Tibial nerve (tissue), 4 donors: ENCODE measurements around the gene PLAAT3. TPM values are rescaled to one million over a fixed set of nuclear protein-coding genes. Genes with fewer than 3 reads are reported as not detected.
"Not testable (repeated sequence)": the region's sequence is repeated elsewhere in the genome, so short reads cannot be mapped to it uniquely, and the experiment has no call there.

Source experiments
- DNase-seq, 2 donors: peaks; one replicate each; pipeline ENCODE4 v3.0.0-alpha.2; 2019; ENCODE audit warnings: low spot score in 2 of 2
- H3K27ac ChIP-seq, 4 donors: fragments of 200-600 bp; sonication (generic) in 3 of 4; one replicate each; pipeline ENCODE4 v1.5.1; 2017 to 2019; ENCODE audit warnings: mild to moderate bottlenecking in 1 of 4
- H3K27me3 ChIP-seq, 2 donors: fragments of 200-600 bp; sonication (generic) in 1 of 2; one replicate each; pipeline versions ENCODE4 v1.5.1 to v1.6.0; 2017 to 2019
- H3K36me3 ChIP-seq, 3 donors: fragments of 200-600 bp; sonication (generic); one replicate each; pipeline ENCODE4 v1.5.1; 2018 to 2019
- H3K4me1 ChIP-seq, 4 donors: fragments of 200-600 bp; sonication (generic) in 3 of 4; one replicate each; pipeline ENCODE4 v1.5.1; 2017 to 2019
- H3K4me3 ChIP-seq, 4 donors: fragments of 200-600 bp; sonication (generic) in 3 of 4; one replicate each; pipeline ENCODE4 v1.5.1; 2017 to 2019; ENCODE audit warnings: mild to moderate bottlenecking in 1 of 4, moderate library complexity in 1 of 4
- H3K9me3 ChIP-seq, 4 donors: fragments of 200-600 bp; sonication (generic) in 3 of 4; one replicate each; pipeline ENCODE4 v1.5.1; 2017 to 2019
- EP300 ChIP-seq, 2 donors: sonication (generic); formaldehyde crosslinking; IDR thresholded peaks; one replicate each; pipeline ENCODE4 v1.6.1; 2017; ENCODE audit warnings: antibody characterized with exemption in 2 of 2, mild to moderate bottlenecking in 1 of 2
- POLR2A ChIP-seq, 2 donors: fragments of 450-650 bp; IDR thresholded peaks; one replicate each; pipeline ENCODE4 v1.6.1; 2017; ENCODE audit warnings: antibody characterized with exemption in 2 of 2, mild to moderate bottlenecking in 2 of 2, moderate library complexity in 2 of 2
- WGBS, 2 donors: methylation state at CpG; one replicate each; pipeline ENCODE4 v1.1.5; 2018; 5-methylcytosine and 5-hydroxymethylcytosine counted together
- total RNA-seq, 4 donors: library from RNA; depleted of rRNA; stranded (reverse); fragments of >200 nt; gene quantifications; one replicate each; pipeline ENCODE4 v1.1.0, GENCODE V29; 2016
- TF ChIP-seq, protein P1 (sequence below), 5 experiments: fragments of 200-600 bp in 3 of 5; fragments of 450-650 bp in 2 of 5; sonication (generic) in 3 of 5; IDR thresholded peaks; one replicate each; pipeline ENCODE4 v1.5.1; 2016 to 2019; ENCODE audit warnings: antibody characterized with exemption in 5 of 5, mild to moderate bottlenecking in 3 of 5, moderate library complexity in 2 of 5

Gene PLAAT3
- total RNA-seq, 4 donors from 2014 or later = 140 to 185 (median 157) TPM

DNA sequence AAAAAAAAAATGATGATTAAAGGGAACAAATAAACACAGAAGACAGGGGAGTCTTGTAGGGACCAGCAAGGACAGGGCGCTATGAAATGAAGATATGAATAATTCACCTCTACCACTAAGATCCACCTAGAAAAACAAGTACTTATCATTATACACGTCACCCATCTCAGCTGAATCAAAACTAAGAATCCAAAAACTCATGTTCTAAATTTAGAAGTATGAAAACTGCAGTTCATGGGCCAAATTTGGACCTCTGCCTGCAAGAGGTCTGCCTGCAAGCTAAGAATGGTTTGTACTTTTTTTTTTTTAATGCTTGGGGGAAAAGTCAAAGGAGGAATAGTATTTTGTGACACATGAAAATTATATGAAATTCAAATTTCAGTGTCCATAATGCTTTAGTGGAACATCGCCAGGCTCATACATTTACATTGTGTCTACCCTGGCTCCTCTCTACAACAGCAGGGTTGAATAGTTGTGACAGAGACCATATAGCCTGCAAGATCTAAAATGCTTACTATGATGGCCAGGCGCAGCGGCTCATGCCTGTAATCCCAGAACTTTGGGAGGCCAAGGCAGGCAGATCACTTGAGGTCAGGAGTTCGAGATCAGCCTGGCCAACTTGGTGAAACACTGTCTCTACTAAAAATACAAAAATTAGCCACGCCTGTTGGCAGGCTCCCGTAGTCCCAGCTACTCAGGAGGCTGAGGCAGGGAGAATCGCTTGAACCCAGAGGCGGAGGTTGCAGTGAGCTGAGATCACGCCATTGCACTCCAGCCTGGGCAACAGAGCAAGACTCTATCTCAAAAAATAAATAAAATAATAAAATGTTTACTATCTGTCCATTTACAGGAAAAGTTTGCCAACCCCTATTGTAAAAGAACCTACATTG, 11.7 kb downstream of the PLAAT3 start:
- TF ChIP-seq EP300 (IDR thresholded peaks at IDR 0.05) = peak; percentile 10 to 21
- H3K36me3 ChIP-seq = peaks cover 0 to 15% (median 0%) of the 10 kb centered on the region in 3 donors
- H3K27ac ChIP-seq = peak overlapping the region; percentile 61 to 99 (median 79)
- not testable (repeated sequence) for H3K4me3 ChIP-seq, DNase-seq, H3K27me3 ChIP-seq, H3K9me3 ChIP-seq
- 48 to 50% methylated on average over 11 of the region's 11 CpGs for WGBS, 2 donors
- peaks cover 0 to 89% (median 26%) of the 10 kb centered on the region in 4 donors for H3K4me1 ChIP-seq

DNA sequence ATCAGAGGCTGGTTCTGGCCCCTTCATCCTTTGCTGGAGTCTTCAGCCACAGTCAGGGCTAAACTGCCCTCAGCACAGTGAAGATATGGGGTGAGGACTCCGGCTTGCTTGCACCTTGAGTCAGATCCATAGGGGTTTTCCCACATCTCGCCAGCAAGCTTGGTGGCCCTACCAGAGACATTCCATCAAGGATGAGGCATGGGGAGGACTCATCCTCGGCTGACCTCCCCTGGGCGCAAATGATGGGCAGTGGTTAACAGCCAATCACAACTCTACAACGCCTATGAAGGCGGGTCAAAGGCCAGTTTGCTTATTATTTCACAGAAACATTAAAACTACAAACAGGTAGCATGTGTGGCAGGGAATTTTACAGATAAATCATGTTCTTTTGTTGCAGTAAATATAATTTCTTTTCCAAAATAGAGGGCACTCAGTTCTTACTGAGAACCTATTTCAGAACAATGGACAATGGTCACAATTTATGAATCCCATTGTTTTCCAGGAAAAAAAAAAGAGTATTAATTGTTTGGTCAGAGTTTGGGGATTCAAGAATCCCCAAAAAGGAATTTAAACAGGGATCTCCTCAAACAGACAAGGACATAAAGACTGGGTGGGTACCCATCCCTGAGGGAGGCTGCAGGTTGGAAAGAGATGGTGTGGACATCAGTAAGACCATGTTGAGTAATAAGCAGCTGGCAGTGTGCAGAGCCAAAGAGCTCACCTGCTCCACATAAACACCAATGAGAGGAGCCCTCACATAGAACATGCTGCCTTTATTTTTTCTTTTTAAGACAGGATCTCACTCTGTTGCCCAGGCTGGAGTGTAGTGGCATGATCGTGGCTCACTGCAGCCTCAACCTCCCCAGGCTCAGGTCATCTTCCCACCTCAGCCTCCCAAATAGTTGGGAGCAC, 14.8 kb downstream of the PLAAT3 start:
- H3K4me1 ChIP-seq = peaks cover 0 to 79% (median 20%) of the 10 kb centered on the region in 4 donors
- no peaks in the 10 kb centered on the region for H3K9me3 ChIP-seq
- peak overlapping the region in 3 of 4 donors; percentile 13 to 99 (median 94) for H3K27ac ChIP-seq
- DNase-seq = no peak
- H3K36me3 ChIP-seq = peaks cover 0 to 36% (median 0%) of the 10 kb centered on the region in 3 donors
- TF ChIP-seq POLR2A (IDR thresholded peaks at IDR 0.05) (no peak), EP300 (IDR thresholded peaks at IDR 0.05) (no peak)
- TF ChIP-seq, protein P1, sequence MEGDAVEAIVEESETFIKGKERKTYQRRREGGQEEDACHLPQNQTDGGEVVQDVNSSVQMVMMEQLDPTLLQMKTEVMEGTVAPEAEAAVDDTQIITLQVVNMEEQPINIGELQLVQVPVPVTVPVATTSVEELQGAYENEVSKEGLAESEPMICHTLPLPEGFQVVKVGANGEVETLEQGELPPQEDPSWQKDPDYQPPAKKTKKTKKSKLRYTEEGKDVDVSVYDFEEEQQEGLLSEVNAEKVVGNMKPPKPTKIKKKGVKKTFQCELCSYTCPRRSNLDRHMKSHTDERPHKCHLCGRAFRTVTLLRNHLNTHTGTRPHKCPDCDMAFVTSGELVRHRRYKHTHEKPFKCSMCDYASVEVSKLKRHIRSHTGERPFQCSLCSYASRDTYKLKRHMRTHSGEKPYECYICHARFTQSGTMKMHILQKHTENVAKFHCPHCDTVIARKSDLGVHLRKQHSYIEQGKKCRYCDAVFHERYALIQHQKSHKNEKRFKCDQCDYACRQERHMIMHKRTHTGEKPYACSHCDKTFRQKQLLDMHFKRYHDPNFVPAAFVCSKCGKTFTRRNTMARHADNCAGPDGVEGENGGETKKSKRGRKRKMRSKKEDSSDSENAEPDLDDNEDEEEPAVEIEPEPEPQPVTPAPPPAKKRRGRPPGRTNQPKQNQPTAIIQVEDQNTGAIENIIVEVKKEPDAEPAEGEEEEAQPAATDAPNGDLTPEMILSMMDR (IDR thresholded peaks at IDR 0.05) = no peak
- 67 to 69% methylated on average over 7 of the region's 7 CpGs for WGBS, 2 donors
- H3K4me3 ChIP-seq = no peak overlapping the region
- H3K27me3 ChIP-seq = no peaks in the 10 kb centered on the region

DNA sequence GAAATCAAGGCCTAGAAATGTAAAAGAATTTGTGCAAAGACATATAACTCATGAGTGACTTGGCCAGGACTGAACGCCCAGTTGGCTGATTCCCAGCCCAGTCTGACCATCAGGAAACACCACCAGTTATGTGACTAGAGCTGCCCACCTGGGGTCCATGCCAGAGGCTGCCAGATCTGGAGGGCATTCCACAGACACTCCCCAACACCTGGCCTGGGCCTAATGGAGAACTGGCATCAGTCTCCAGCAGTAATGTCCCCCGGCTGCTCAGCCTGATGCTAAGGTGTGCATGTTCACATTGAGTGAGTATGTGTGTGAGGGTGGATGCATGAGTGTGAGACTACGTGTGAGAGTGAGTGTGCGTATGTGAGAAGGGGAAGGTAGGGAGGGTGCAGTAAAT, 15.7 kb downstream of the PLAAT3 start:
- WGBS, 2 donors = 73 to 80% methylated on average over 4 of the region's 4 CpGs
- DNase-seq = no peak

GRCh38 chr11:63595296-63595695, 18.9 kb downstream of the PLAAT3 start:
- Histone ChIP-seq H3K4me3 (no peak overlapping the region), H3K4me1 (peaks cover 0 to 57% (median 5%) of the 10 kb centered on the region in 4 donors), H3K9me3 (no peaks in the 10 kb centered on the region), H3K27ac (peak overlapping the region in 3 of 4 donors; percentile 9 to 78 (median 67)), H3K27me3 (no peaks in the 10 kb centered on the region), H3K36me3 (peaks cover 0 to 78% (median 3%) of the 10 kb centered on the region in 3 donors)
- 61 to 73% methylated on average over 4 of the region's 4 CpGs for WGBS, 2 donors
- DNase-seq = no peak
- no peak for TF ChIP-seq EP300 (IDR thresholded peaks at IDR 0.05)

More for the DNA sequence above, 15.7 kb downstream of the PLAAT3 start:
- Histone ChIP-seq H3K27ac (peak overlapping the region in 2 of 4 donors; percentile 94 to 99), H3K36me3 (peaks cover 0 to 45% (median 0%) of the 10 kb centered on the region in 3 donors), H3K27me3 (no peaks in the 10 kb centered on the region), H3K9me3 (no peaks in the 10 kb centered on the region), H3K4me1 (peaks cover 0 to 79% (median 15%) of the 10 kb centered on the region in 4 donors), H3K4me3 (no peak overlapping the region)
- TF ChIP-seq EP300 (IDR thresholded peaks at IDR 0.05) (no peak), POLR2A (IDR thresholded peaks at IDR 0.05) (no peak)
- TF ChIP-seq, protein P1 (IDR thresholded peaks at IDR 0.05) = no peak

GRCh38 chr11:63592975-63593395, 21.2 kb downstream of the PLAAT3 start:
- H3K27ac ChIP-seq = peak overlapping the region in 2 of 4 donors; percentile 67 to 78
- H3K4me3 ChIP-seq = no peak overlapping the region
- no peak for DNase-seq
- H3K9me3 ChIP-seq = no peaks in the 10 kb centered on the region
- no peak for TF ChIP-seq POLR2A (IDR thresholded peaks at IDR 0.05)
- TF ChIP-seq, protein P1 (IDR thresholded peaks at IDR 0.05) = peak; percentile 24 to 49 (median 39)
- H3K27me3 ChIP-seq = no peaks in the 10 kb centered on the region
- peaks cover 0 to 49% (median 2%) of the 10 kb centered on the region in 4 donors for H3K4me1 ChIP-seq
- 68 to 69% methylated on average over 4 of the region's 4 CpGs for WGBS, 2 donors
- peaks cover 0 to 98% (median 8%) of the 10 kb centered on the region in 3 donors for H3K36me3 ChIP-seq
